Ovary (tissue), 3 donors: ENCODE data around the gene BTBD9.

Experiments used
- CTCF ChIP-seq, 3 donors: fragments of 450-650 bp in 2 of 3; fragments of 200-600 bp in 1 of 3; IDR thresholded peaks; one replicate each; pipeline versions ENCODE4 v1.5.1 to v1.8.0; 2016 to 2022; ENCODE audit warnings: antibody characterized with exemption in 3 of 3, mild to moderate bottlenecking in 1 of 3
- EP300 ChIP-seq: sonication (generic); formaldehyde crosslinking; IDR thresholded peaks from one replicate; pipeline ENCODE4 v1.6.1; 2017; ENCODE audit warnings: antibody characterized with exemption
- POLR2A ChIP-seq: fragments of 450-650 bp; IDR thresholded peaks from one replicate; pipeline ENCODE4 v1.6.1; 2017; ENCODE audit warnings: antibody characterized with exemption, mild to moderate bottlenecking, moderate library complexity
- donor health status: DM: no; HTN: no; CAD: no.

DNA sequence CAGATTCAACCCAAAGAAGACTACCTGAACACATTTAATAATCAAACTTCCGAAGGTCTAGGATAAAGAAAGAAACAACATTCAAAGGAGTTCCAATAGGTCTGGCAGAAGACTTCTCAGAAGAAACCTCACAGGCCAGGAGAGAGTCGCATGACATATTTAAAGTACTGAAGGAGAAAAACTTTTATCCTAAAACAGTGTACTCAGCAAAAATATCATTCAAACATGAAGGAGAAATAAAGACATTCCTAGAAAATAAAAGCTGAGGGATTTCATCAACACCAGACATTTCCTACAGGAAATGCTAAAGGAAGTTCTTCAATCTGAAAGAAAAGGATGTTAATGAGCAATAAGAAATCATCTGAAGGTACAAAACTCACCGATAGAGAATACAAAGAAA lies 108.6 kb downstream of the BTBD9 start:
- TF ChIP-seq CTCF (IDR thresholded peaks at IDR 0.05) (no peak), EP300 (no peak), POLR2A (no peak)
